HG03159 (cell line): ENCODE data around the gene WDR72.

Experiments used
- ATAC-seq: cut with Tn5 transposase; IDR thresholded peaks from one replicate; pipeline ENCODE4 v1.9.1; 2021; ENCODE audit warnings: mild to moderate bottlenecking, moderate library complexity; ENCODE audit not compliant: unreplicated experiment

The WDR72 gene

GRCh38 chr15:53472210-53472609 lies 287.3 kb downstream of the WDR72 start:
- no peak for ATAC-seq

GRCh38 chr15:53470743-53471142 lies 288.7 kb downstream of the WDR72 start:
- ATAC-seq = no peak

- ATAC-seq = no peak
Measured at GRCh38 chr15:53469422-53469821, 290.0 kb downstream of the WDR72 start.
